Measurements from ENCODE around the gene PRADC1.
"Not testable (repeated sequence)": the region's sequence is repeated elsewhere in the genome, so short reads cannot be mapped to it uniquely, and the experiment has no call there.

The PRADC1 gene

GRCh38 chr2:73233154-73233931 lies at the start of gene PRADC1:
TSS of gene PRADC1 (minus strand) at chr2:73233239. CDS start at chr2:73233160, 79 bp downstream.
- peak; percentile 100 for DNase-seq (ENCODE audit: low spot score)

GRCh38 chr2:73281244-73281643 lies 48.2 kb upstream of the PRADC1 start:
- DNase-seq (ENCODE audit: low spot score) = no peak

- DNase-seq (ENCODE audit: low spot score) = no peak
These were observed 46.8 kb upstream of the PRADC1 start for GRCh38 chr2:73279852-73280251.

GRCh38 chr2:73272270-73272669 lies 39.2 kb upstream of the PRADC1 start:
- DNase-seq (ENCODE audit: low spot score) = no peak

- DNase-seq (ENCODE audit: low spot score) = no peak
These were observed 36.8 kb upstream of the PRADC1 start for GRCh38 chr2:73269686-73270465.

- DNase-seq (ENCODE audit: low spot score) = no peak
These were observed 36.0 kb upstream of the PRADC1 start for GRCh38 chr2:73268830-73269685.

- DNase-seq (ENCODE audit: low spot score) = no peak
These were observed 35.4 kb upstream of the PRADC1 start for GRCh38 chr2:73268366-73268829.

GRCh38 chr2:73267008-73267407 lies 34.0 kb upstream of the PRADC1 start:
- DNase-seq (ENCODE audit: low spot score) = no peak

- no peak for DNase-seq (ENCODE audit: low spot score)
These were observed 33.2 kb upstream of the PRADC1 start for GRCh38 chr2:73266061-73266901.

GRCh38 chr2:73265298-73266060 lies 32.4 kb upstream of the PRADC1 start:
- no peak for DNase-seq (ENCODE audit: low spot score)

GRCh38 chr2:73264783-73265182 lies 31.7 kb upstream of the PRADC1 start:
- no peak for DNase-seq (ENCODE audit: low spot score)

GRCh38 chr2:73264332-73264606 lies 31.2 kb upstream of the PRADC1 start:
- no peak for DNase-seq (ENCODE audit: low spot score)

- DNase-seq (ENCODE audit: low spot score) = no peak
These were observed 30.7 kb upstream of the PRADC1 start for GRCh38 chr2:73263540-73264331.

- not testable (repeated sequence) for DNase-seq (ENCODE audit: low spot score)
These were observed 29.8 kb upstream of the PRADC1 start for GRCh38 chr2:73262691-73263429.

GRCh38 chr2:73262108-73262651 lies 29.1 kb upstream of the PRADC1 start:
- DNase-seq (ENCODE audit: low spot score) = no peak

- peak; percentile 22 for DNase-seq (ENCODE audit: low spot score)
These were observed 27.4 kb upstream of the PRADC1 start for GRCh38 chr2:73260338-73260984.

GRCh38 chr2:73259704-73260337 lies 26.8 kb upstream of the PRADC1 start:
- no peak for DNase-seq (ENCODE audit: low spot score)

- no peak for DNase-seq (ENCODE audit: low spot score)
These were observed 26.2 kb upstream of the PRADC1 start for GRCh38 chr2:73259276-73259675.
